ENCODE results near the gene ATP11A. TPM values are rescaled to one million over a fixed set of nuclear protein-coding genes. Genes with fewer than 3 reads are reported as not detected.

ATP11A gene
- total and polyA plus RNA-seq, 9 of the 15 experiments (the other 6 are each of a cell fraction or from before 2014, with no cell fraction given): 0.38 to 34.2 (median 4.2) TPM

GRCh38 chr13:112718318-112718717 is 28.5 kb downstream of the ATP11A start:
- Histone ChIP-seq H3K9me3 (replicated peaks; ENCODE audit: control insufficient read depth, insufficient read depth, low read depth, low read length) (no peaks in the 10 kb centered on the region), H3K36me3 (ENCODE audit: control insufficient read depth, insufficient read depth, low read length) (no peaks in the 10 kb centered on the region), H4K20me1 (replicated peaks; ENCODE audit: control insufficient read depth, insufficient read depth, low read length) (peaks cover 12% of the 10 kb centered on the region), H2AFZ (ENCODE audit: low read depth, low read length) (no peak overlapping the region), H3K4me3 (no peak overlapping the region), H3K79me2 (ENCODE audit: control insufficient read depth, insufficient read depth, low read length) (peaks cover 46% of the 10 kb centered on the region), H3K4me2 (ENCODE audit: insufficient read depth, low read length) (no peak overlapping the region), H3K4me1 (replicated peaks in 1 of 2; ENCODE audit: control insufficient read depth in 2 of 2, insufficient read depth in 2 of 2, low read length in 2 of 2) (peaks cover 21 to 32% of the 10 kb centered on the region in 2 experiments), H3K9ac (ENCODE audit: insufficient read depth in 1 of 2, low read depth in 2 of 2, low read length in 2 of 2) (no peak overlapping the region), H3K9me1 (ENCODE audit: control insufficient read depth, insufficient read depth, low read length) (no peaks in the 10 kb centered on the region), H3K27ac (ENCODE audit: extremely low read depth, low read depth, low read length) (no peak overlapping the region), H3K27me3 (ENCODE audit: control insufficient read depth in 2 of 2, insufficient read depth in 2 of 2, low read length in 2 of 2) (no peaks in the 10 kb centered on the region)
- in situ Hi-C loops (cut with MboI): no loop called here
- ChIA-PET POLR2A (no interaction called here), CTCF (ENCODE audit: low intra/inter-chr PET ratio) (no interaction called here)
- FAIRE-seq (no peak), ATAC-seq (no peak), DNase-seq (ENCODE audit: extremely low read depth in 1 of 4, low spot score in 3 of 4) (no peak)
- intact Hi-C loops (cut with micrococcal nuclease): no loop called here
- BruUV-seq (replicated peaks): no TSS peak
- no peak for TF ChIP-seq ZNF175 (CRISPR knock-in tag; IDR thresholded peaks at IDR 0.05; ENCODE audit: low read depth)
- no peak for TF ChIP-seq MEIS2 (IDR thresholded peaks at IDR 0.05; ENCODE audit: partially characterized antibody)
- TF ChIP-seq SMAD2 (IDR thresholded peaks at IDR 0.05; ENCODE audit: low read depth, low read length): no peak
- TF ChIP-seq EP400 (IDR thresholded peaks at IDR 0.05): no peak
- TF ChIP-seq HMG20B (CRISPR knock-in tag; IDR thresholded peaks at IDR 0.05): no peak
- no peak for TF ChIP-seq SMARCA4 (IDR thresholded peaks at IDR 0.05)
- TF ChIP-seq SLC30A9 (CRISPR knock-in tag; IDR thresholded peaks at IDR 0.05): no peak
- TF ChIP-seq ZNF584 (CRISPR knock-in tag; IDR thresholded peaks at IDR 0.05; ENCODE audit: low read depth): no peak
- no peak for TF ChIP-seq MTA2 (IDR thresholded peaks at IDR 0.05; ENCODE audit: low read depth)
- no peak for TF ChIP-seq ID3 (CRISPR knock-in tag; IDR thresholded peaks at IDR 0.05)
- no peak for TF ChIP-seq ID3 (tag; IDR thresholded peaks at IDR 0.05)
- TF ChIP-seq RBFOX2 (IDR thresholded peaks at IDR 0.05; ENCODE audit: low read depth, low read length): no peak
- TF ChIP-seq RBM15 (IDR thresholded peaks at IDR 0.05; ENCODE audit: insufficient read depth, low read length): no peak
- WGBS (ENCODE audit: insufficient coverage, low coverage, missing lambda C conversion rate): 100% methylated on average over 2 of the region's 9 CpGs
